Measurements from ENCODE around the gene LARP4.
A peak's percentile ranks its signal among the peaks of the same experiment; 100 is the strongest.

Gene LARP4

DNA sequence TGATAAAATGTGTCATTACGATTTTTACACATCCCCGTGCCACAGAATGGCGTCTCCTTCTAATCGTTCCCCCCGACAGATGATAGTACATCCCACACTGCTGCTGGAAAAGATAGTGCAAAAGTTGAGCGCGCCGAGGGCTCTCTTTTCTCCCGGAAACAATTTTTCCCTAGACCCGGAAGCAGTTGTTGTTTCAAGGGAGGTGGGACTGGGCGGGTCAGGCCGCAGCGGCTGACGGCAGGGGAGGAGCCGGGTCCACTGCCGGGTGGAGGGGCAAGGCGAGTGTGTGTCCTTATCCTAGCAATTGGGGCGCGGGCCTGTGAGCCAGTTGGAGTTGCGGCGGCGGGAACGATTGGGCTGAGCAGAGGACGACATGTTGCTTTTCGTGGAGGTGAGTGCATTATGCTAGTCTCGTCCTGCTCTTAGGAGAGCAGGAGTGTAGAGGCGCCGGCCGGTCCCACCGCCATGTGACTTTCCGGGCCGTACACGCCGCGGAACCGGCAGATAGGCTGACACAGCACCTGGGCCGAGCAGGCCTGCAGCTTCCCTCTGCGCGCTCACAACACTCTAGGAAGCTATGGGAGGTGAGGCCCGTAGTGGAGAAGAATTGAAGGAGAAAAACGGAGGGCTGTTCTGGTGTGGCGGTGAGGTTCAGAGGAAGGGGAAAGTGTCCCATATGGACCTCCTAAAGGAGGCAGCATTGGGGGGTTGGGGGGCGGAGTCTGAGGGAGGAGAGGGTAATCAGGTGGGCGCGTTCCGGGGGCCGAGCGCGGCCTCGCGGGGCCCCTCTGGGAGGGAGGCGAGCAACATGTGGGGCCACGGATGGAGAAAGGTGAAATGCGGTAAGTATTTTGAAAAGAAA lies at the start of gene LARP4:
TSS of gene LARP4 (plus strand) at position 248 of the 862 bp plus-strand sequence. CDS start at position 374, 126 bp downstream.
- Histone ChIP-seq H4K20me1 (ENCODE audit: control insufficient read depth, insufficient read depth, low read depth, low read length) (0 out of 2 replicates have a peak, but pooled peaks cover 4% of the 10 kb centered on the region), H3K36me3 (ENCODE audit: control insufficient read depth, low read length) (peaks cover 17% of the 10 kb centered on the region), H3K79me2 (ENCODE audit: control insufficient read depth, low read length) (peaks cover 52% of the 10 kb centered on the region), H3K4me3 (ENCODE audit: low read length) (peak within 1 kb of the TSS; percentile 96), H3K27ac (ENCODE audit: low read depth, low read length) (peak within 1 kb of the TSS; percentile 85), H3K4me2 (ENCODE audit: low read length) (peak within 1 kb of the TSS; percentile 69), H3K4me1 (ENCODE audit: control insufficient read depth, low read length) (peaks cover 21% of the 10 kb centered on the region), H3F3A (ENCODE audit: control insufficient read depth, insufficient read depth) (no peaks in the 10 kb centered on the region; the same call in 1 of the 2 replicates), H3K9me3 (ENCODE audit: control insufficient read depth, insufficient read depth, low read length) (no peaks in the 10 kb centered on the region), H3K9me2 (replicated peaks; ENCODE audit: control insufficient read depth, low read length) (no peaks in the 10 kb centered on the region), H3K27me3 (ENCODE audit: control insufficient read depth, low read length) (no peaks in the 10 kb centered on the region)
- TF ChIP-seq EZH2phosphoT487 (IDR thresholded peaks at IDR 0.05; ENCODE audit: borderline replicate concordance, low read length): no peak
- TF ChIP-seq, protein P1, sequence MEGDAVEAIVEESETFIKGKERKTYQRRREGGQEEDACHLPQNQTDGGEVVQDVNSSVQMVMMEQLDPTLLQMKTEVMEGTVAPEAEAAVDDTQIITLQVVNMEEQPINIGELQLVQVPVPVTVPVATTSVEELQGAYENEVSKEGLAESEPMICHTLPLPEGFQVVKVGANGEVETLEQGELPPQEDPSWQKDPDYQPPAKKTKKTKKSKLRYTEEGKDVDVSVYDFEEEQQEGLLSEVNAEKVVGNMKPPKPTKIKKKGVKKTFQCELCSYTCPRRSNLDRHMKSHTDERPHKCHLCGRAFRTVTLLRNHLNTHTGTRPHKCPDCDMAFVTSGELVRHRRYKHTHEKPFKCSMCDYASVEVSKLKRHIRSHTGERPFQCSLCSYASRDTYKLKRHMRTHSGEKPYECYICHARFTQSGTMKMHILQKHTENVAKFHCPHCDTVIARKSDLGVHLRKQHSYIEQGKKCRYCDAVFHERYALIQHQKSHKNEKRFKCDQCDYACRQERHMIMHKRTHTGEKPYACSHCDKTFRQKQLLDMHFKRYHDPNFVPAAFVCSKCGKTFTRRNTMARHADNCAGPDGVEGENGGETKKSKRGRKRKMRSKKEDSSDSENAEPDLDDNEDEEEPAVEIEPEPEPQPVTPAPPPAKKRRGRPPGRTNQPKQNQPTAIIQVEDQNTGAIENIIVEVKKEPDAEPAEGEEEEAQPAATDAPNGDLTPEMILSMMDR (IDR thresholded peaks at IDR 0.05; ENCODE audit: low read depth, low read length, poor library complexity, severe bottlenecking): no peak

DNA sequence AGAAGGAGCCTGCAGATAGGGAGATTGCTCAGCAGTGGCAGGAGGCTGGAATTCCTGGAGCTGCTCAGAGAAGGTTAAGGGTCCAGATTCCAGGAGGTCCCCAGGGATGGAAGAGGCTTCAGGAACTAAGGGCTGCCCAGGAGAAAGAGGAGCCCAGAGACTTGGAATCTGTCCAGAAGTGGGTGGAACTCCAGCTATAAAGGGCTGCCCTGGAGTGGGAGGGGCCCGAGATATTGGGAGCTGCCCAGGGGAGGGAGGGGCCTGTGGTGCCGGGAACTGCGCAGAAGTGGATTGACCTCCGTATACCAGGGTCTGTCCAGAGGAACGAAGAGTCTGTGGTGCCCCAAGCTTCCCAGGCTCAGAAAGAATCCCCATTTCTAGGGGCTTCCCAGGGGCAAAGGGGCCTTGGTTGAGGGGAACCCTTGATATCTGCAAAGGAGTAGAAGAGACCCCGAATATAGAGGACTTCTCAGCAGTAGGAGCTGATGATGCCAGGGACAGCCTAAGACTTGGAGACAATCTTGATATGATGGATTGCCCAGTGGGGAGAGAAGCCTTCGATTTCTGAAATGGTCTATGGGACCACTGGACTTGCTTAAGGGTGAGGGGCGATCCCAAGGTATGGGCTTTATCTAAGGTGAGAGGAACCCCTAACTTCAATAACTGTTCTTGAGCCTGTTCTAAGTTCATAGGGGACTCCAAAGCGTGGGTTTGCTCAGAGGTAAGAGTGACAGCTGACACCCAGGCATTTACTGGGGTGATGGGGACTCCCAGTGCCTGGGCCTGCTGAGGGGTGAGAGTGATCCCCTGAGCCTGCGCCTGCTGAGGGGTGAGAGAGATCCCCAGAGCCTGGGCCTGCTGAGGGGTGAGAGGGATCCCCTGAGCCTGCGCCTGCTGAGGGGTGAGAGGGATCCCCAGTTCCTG lies 49.3 kb upstream of the LARP4 start:
- H3K9me3 ChIP-seq (ENCODE audit: control insufficient read depth, insufficient read depth, low read length): no peaks in the 10 kb centered on the region
- H3K9me2 ChIP-seq (replicated peaks; ENCODE audit: control insufficient read depth, low read length): no peaks in the 10 kb centered on the region
- H3K79me2 ChIP-seq (ENCODE audit: control insufficient read depth, low read length): no peaks in the 10 kb centered on the region
- H3K27me3 ChIP-seq (ENCODE audit: control insufficient read depth, low read length): no peaks in the 10 kb centered on the region
- H3K4me3 ChIP-seq (ENCODE audit: low read length): no peak overlapping the region
- no peak overlapping the region for H3K27ac ChIP-seq (ENCODE audit: low read depth, low read length)
- H3F3A ChIP-seq (ENCODE audit: control insufficient read depth, insufficient read depth): no peaks in the 10 kb centered on the region
- no peaks in the 10 kb centered on the region for H3K4me1 ChIP-seq (ENCODE audit: control insufficient read depth, low read length)
- no peak overlapping the region for H3K4me2 ChIP-seq (ENCODE audit: low read length)
- no peaks in the 10 kb centered on the region for H4K20me1 ChIP-seq (ENCODE audit: control insufficient read depth, insufficient read depth, low read depth, low read length)
- TF ChIP-seq, protein P1 (IDR thresholded peaks at IDR 0.05; ENCODE audit: low read depth, low read length, poor library complexity, severe bottlenecking): no peak
- TF ChIP-seq EZH2phosphoT487 (IDR thresholded peaks at IDR 0.05; ENCODE audit: borderline replicate concordance, low read length): no peak
- no peaks in the 10 kb centered on the region for H3K36me3 ChIP-seq (ENCODE audit: control insufficient read depth, low read length)

DNA sequence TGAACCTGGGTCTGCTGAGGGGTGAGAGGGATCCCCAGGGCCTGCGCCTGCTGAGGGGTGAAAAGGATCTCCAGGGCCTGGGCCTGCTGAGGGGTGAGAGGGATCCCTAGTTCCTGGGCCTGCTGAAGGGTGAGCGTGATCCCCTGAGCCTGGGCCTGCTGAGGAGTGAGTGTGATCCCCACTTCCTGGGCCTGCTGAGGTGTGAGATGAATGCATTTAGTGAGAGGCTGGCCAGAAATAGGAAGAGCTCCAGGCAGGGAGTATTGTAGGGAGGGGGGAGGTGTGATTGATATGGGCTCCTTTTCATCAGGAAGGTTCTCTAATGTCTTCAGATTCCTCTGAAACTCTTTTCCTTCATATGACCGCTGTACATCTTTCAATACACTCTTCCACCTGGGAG lies 47.3 kb upstream of the LARP4 start:
- H3K79me2 ChIP-seq (ENCODE audit: control insufficient read depth, low read length): no peaks in the 10 kb centered on the region
- H3K4me3 ChIP-seq (ENCODE audit: low read length): no peak overlapping the region

More for the DNA sequence above, 47.3 kb upstream of the LARP4 start:
- Histone ChIP-seq H3K9me2 (replicated peaks; ENCODE audit: control insufficient read depth, low read length) (no peaks in the 10 kb centered on the region), H4K20me1 (ENCODE audit: control insufficient read depth, insufficient read depth, low read depth, low read length) (no peaks in the 10 kb centered on the region), H3F3A (ENCODE audit: control insufficient read depth, insufficient read depth) (no peaks in the 10 kb centered on the region), H3K9me3 (ENCODE audit: control insufficient read depth, insufficient read depth, low read length) (no peaks in the 10 kb centered on the region), H3K27ac (ENCODE audit: low read depth, low read length) (no peak overlapping the region), H3K4me2 (ENCODE audit: low read length) (no peak overlapping the region), H3K27me3 (ENCODE audit: control insufficient read depth, low read length) (no peaks in the 10 kb centered on the region), H3K36me3 (ENCODE audit: control insufficient read depth, low read length) (no peaks in the 10 kb centered on the region), H3K4me1 (ENCODE audit: control insufficient read depth, low read length) (no peaks in the 10 kb centered on the region)
- TF ChIP-seq, protein P1 (IDR thresholded peaks at IDR 0.05; ENCODE audit: low read depth, low read length, poor library complexity, severe bottlenecking): no peak
- no peak for TF ChIP-seq EZH2phosphoT487 (IDR thresholded peaks at IDR 0.05; ENCODE audit: borderline replicate concordance, low read length)

All from DOHH2 (cell line).